D341Med (cell line): Measurements from ENCODE around the gene TBX10.
A peak's percentile ranks its signal among the peaks of the same experiment; 100 is the strongest.
"Not testable (repeated sequence)": the region's sequence is repeated elsewhere in the genome, so short reads cannot be mapped to it uniquely, and the experiment has no call there.

Experiments used
- DNase-seq: peaks from one replicate; pipeline ENCODE4 v3.0.0; 2012; ENCODE audit warnings: low spot score

The TBX10 gene

DNA sequence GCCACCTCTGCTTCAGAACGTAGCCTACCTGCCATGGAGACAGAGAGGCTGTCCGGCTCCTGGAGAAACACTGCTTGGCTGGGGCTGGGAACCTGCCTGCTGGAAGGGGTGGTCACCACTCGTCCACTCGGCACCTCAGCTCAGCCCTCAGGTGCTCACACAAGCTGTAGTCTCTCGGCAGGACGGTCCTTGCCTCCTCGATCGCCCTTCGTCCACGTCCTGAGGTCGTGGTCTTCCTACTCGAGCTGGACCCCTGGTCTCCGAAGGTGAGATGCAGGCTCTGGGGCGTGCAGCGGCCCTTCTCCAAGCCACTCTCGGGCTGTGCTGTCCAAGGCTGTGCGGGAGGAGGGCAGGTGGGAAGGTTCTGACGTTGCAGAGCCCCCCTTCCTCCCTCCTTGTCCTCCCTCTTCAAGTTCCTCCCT is at the start of gene TBX10:
Gene TBX10 (minus strand): TSS at position 326 of the 422 bp plus-strand sequence. CDS start 291 bp downstream, at position 35.
- DNase-seq = peak; percentile 10

DNA sequence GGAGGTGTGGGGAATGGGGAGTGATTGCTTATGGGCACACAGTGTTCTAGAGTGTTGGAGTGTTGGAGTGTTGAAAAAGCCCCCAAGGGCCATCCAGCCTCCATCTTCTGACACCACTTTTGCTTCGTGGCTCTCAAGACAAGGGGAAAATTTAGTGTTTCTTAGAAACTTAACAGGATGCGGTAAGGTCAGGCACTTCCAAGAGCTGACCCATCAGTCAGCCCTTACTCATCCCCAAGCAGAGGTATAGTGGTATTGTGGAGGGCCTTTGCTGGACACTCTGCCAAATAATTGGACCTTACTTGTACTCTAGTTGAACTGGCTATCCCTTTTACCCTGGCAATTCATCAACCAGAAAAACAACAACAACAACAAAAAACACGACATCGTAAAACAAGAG is 49.6 kb upstream of the TBX10 start:
- no peak for DNase-seq

DNA sequence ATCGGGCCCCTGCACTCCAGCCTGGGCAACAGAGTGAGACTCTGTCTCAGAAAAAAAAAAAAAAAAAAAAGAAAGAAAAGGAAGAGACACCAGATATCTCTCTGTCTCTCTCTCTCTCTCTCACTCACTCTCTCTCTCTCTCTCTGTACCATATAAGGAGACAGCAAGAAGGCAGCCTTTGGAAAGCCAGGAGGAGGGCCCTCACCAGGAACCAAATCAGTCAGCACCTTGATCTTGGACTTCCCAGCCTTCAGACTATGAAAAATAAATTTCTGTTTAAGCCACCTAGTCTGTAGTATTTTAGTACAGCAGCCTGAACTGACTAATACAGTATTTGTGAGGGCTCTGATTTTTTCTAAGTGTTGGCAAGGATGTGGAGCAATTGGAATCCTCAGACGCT is 48.4 kb upstream of the TBX10 start:
- no peak for DNase-seq

DNA sequence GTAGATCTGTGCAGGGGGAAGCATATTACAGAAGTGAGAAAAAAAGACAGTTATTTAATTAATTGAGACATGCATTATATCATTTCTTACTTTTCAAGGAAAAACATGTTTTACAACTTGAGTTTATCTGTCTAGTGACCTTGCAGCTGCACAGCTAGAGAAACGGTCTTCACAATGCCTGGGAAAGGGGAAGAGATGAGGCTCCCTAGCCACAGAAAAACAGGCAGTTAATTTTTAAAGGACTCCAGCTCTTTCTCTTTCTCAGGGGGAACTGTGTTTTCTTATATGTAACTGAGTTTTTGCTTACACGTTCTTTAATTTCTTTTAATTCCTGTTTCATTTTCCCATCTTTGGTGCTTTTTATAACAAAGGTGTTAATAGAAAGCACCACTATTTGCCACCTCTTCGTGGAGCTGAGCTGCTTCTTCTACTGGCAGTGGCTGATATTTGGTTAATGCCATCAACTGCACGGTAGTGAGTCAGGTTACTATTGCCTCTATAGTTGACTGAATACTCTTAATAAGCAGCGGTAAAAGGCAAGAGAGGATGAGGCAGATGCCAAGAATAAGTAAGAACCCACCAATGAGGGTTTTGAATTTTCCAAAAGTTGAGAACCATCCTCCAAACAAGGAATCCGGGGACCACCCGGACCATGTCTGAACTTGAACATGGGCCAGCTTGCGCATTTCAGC is 46.2 kb upstream of the TBX10 start:
- not testable (repeated sequence) for DNase-seq

DNA sequence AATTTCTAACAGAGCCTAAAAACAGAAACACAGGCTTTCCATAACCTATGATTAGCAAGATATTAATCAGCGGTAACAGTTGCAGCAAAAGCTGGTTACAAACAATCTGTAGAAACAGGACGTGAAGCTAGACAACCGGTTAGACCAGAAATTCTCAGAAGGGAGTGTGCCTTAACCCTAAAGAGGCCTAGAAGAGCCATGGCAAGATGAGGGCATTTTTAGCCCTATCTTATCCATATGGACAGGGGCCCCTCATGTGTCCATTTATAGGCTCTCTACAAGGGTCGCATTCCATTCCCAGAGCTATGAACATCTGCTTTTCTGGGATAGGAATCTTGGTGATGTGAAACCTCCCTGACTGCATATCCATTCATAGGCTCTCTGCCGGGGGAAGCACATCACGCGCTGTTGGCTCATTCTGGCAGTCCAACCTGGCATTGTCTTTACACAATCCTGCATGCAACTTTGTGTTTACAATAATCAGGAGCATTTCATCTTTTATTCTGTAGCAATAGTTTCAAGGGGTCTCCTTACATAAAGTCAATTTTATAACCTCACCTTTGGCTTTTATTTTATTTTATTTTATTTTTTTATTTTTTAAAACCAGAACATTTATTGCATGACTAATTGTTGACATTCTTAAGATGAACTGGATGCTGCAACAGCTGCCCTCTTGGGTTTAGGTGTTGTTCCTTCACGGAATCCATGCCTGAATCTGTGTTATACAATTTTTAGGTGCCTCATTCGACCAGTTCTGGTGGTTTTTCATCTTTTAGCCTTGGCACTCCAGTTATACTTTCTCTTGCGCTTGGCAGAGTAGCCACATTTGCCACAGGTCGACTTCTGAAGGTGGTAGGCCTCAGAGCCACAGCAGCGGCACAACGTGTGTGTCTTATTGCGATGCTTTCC is 42.8 kb upstream of the TBX10 start:
- DNase-seq = not testable (repeated sequence)

DNA sequence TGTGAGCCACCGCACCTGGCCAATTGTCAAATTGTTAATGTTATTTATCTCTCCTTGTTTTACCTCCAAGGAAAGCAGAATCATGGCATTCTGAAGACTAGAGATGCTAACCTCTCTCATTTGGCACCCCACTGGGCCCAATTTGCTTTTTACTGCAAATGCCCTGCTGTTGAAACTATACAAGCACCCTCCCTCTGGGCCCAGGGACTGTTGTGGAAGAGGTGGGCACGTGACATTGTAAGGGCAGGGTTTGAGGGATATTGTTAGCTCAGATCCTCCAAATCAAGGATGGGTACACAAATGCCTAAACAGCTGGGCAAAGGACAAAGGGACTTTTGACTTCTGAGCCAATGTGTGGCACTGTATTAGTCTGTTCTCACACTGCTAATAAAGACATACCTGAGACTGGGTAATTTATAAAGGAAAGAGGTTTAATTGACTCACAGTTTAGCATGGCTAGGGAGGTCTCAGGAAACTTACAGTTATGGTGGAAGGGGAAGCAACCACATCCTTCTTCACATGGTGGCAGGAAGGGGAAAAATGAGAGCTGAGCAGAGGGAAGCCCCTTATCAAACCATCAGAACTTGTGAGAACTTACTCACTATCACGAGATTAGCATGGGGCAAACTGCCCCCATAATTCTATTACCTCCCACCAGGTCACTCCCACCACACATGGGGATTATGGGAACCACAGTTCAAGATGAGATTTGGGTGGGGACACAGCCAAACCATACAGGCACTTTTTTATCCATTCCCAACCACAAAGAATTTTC is 41.3 kb upstream of the TBX10 start:
- DNase-seq = no peak

DNA sequence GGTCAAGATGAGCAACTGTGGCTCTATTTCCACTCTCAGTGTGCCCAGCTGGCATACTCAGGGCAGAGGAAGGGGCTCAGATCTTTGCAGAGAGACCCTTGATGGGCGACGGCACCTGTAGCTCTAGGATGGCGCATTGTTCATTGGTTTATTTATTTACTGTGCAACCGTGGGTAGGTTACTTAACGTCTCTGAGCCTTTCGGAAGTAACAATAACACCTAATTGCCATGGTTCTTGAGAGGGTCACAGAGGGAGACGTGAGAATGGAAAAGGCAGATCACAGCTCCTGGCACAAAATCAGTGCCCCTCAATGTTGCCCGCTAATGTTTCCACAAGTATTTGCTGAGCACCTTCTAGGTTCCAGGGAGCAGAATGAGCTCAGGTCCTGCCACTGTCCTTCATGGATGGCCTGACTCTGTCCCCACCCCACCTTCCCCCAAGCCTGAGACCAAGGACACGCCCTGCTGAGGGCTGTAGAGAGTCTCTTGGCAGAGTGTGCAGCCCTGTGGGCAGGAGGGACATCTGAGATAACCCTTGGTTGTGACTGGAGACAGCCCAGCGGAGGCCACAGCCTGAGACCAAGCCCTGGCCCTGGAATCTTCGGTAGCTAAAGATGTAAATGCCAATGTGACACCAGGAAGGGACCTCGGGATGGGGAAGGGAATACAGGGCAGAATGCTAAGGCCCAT is 35.6 kb upstream of the TBX10 start:
- no peak for DNase-seq

DNA sequence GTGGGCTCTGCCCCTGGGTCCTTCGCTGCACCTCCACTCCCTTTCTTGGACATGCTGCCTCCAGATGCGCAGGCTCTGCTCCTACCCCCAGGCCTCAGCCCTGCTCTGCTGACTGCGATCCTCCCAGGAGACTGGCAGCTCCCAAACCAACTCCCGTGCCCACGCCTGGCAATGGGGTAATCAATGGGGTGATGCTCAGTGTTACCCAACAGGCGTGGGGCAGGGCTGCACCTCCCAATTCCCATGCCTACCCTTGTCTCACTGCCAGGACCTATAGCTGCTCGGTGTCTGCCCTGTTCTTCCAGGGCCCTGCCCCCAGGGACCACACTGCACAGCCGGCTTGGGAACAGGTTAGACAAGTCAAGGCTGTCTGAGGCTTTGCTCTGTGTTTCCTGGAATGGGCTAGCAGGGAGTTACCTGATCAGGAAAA is 34.9 kb upstream of the TBX10 start, which contains the start of gene ALDH3B2:
Gene ALDH3B2 (minus strand): TSS at position 182 of the 430 bp plus-strand sequence. CDS start 7,688 bp downstream, outside the sequence.
- no peak for DNase-seq

DNA sequence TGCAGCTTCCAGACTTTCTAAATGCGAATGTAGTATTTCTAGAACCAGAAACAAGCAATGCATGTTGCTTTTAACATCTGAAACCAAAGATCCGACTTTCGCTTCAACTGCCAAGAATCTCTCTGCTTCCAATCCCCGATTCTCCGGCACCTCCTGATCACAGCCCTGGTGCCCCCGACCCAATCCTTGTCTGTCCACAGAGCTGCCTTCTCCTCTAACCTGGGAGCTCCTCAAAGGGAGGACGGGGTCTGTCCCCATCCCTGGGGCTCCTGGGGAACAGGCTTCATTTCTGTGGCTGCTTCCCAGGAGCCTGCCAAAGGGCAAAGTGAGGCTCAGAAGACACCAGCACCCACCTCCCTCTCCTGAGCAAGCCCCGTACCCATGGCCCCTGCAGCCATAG is 34.3 kb upstream of the TBX10 start:
- DNase-seq = no peak

DNA sequence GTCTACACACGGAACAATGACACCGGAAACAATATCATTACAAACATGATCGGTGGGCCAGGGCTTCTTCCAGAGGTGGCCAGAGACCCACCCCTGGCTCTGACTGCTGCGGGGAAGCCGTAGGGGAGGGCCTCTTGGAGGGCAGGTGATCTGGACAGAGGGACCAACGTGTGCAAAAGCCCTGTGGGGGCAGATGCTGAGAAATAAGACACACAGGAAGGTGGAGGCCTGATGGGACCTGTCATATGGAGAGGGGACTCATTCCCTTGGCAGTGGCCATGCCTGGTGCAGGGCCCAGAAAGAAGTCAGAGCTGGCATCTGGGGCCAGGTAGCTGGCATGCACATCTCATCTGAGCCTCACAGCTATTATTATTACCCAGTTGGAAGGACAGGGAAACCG is 33.8 kb upstream of the TBX10 start:
- no peak for DNase-seq

DNA sequence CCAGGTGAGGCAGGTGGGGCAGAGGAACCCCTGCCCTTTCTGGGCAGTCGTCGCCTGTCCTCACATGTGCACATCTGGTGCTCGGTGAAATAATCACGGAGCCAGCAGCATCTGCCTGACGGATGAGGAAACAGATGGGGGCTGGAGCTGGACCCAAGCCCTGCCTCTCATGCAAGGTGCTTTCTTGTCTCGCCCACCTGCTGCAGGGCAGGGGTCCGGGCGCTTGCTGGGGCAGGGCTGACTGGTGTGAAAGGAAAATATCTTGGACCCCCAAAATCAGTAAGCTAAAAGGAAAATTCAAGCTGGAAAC is 31.6 kb upstream of the TBX10 start:
- no peak for DNase-seq

DNA sequence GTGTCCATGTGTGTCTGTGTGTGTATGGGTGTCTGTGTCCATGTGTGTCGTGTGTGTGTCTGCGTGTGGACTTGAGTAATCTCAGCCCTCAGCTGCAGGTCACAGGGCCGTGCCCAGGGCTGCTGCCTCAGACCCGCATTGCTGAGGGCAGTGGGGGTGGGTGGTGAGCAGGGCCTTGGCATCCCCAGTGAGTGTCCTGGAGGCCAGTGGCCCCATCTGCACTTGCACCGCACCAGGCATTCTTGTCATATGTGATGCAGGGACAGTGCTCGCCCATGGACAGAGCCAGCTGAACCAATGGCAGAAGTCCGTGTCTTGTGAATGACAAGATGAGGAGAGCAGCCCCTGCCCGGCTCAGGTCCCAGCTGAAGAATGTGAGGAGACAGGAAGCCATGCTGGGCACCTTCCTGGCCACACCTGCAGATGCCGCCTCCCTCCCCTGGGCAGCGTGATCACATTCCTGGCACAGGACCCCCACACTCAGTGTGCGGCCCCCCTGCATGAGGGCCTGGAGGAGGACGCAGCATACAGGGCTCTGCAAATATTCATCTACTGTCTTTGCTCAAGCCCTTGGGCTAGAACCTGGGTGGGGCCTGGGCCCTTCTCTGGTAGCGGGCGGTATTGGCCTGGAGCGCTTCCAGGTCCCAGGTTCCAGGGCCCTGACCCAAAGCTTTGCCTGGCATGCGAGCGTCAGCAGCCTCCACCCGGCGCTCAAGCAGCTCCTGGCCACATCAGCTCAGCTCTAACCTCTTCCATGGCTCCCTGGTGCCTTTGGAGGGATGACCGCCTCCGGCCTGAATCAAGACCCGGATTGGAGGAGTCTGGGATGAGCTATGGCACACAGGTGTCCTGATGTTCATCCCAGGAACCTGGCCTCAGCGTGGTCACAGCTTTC is 31.0 kb upstream of the TBX10 start:
- DNase-seq = no peak

DNA sequence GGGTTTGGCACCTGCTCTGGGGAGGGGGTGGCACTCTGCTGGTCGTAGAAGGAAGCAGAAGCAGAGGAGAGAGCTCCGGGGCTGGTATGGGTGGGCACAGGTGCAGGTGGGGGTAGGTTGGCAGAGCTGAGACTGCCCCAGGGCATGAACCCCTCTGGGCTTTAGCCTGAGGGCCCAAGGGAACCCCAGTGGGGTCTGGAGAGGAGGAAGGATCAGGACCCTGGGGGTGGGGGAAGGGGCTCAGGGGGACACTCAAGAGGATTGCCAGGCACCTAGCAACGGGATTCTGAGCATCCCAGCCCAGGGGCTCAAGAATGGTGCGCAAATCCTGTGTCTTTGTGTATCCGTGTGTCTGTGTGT is 28.6 kb upstream of the TBX10 start:
- no peak for DNase-seq

DNA sequence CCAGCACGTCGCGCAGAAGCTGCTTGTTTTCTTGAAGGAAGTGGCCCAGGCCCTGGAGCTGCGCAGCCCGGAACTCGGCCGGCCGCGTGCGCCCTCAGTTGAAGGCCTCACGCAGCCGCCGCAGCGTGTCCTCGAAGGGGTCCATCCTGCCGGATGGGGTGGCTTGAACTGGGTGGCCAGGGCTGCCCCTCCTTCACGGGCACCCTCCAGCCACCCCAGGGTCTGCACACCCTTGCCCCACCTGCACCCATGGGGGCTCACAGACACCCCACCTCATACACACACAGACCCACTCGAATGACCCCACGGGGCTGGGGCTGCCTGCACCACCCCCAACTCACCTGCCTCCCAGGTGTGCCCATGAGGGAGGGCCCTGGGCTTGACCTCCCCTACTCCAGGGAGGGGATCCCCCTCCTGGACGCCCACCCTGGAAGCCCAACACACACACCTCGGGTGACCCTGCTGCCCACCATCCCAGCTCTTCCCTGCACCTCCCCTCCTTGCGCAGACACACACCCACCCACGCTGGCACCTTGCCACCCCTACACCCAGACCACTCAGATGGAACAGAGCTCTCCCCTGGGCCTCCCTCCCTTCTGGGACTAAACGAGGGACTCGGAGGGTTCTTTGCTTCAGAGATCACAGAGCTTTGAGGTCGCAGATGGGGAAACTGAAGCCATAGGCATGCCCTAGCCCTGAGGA is 28.1 kb upstream of the TBX10 start:
- DNase-seq = peak; percentile 31

DNA sequence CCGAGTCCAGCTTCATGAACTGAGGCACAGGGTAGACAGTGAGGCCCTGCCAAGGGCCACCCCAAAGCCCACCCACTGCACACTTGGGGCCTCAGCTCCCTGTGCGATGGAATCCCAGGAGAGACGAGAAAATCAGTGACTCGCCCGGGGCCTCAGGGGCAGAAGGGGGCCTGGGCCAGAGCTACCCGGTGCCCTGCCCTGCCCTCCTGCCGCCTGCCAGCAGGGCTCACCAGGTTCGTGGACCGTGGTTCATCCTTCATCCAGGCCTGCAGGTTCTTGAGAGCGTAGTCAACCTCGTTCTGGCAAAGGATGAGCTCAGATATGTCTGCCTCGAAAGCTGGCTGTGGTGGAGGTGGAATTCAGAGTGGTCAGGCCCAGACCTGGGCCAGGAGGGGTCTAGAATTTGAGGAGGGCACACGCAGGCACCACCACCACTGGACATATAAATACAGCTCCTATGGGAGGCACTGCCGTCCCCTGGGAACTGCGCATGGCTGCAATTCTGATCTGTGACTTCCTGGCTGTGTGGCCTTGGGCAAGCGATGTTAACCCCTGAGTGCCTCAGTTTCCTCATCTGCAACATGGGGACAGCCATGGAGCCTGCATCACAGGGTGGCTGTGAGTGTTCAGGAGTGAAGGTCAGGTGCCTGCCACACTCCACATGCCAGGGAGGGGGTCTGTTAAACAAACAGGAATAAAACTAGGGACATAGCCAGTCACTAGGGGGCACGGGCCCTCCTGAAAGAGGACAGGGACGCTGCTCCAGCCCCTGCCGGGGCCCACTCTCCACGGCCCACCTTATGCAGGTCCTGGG is 27.3 kb upstream of the TBX10 start:
- peak; percentile 33 for DNase-seq

DNA sequence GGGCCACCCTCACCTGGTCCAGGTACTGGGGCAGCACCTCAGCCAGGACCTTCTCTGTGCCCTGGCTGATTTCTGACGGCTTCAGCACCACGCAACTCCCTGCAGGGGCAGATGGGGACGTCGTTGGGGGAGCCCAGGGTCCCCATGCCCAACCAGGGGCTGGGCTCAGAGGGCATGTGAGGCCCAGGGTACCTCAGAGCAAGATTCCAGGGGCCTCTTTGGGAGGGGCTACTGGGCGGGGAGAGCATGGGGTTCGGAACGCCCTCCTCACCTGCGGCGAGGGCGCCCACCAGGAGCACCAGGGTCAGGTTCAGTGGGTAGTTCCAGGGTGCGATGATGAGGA is 26.7 kb upstream of the TBX10 start:
- DNase-seq = no peak

DNA sequence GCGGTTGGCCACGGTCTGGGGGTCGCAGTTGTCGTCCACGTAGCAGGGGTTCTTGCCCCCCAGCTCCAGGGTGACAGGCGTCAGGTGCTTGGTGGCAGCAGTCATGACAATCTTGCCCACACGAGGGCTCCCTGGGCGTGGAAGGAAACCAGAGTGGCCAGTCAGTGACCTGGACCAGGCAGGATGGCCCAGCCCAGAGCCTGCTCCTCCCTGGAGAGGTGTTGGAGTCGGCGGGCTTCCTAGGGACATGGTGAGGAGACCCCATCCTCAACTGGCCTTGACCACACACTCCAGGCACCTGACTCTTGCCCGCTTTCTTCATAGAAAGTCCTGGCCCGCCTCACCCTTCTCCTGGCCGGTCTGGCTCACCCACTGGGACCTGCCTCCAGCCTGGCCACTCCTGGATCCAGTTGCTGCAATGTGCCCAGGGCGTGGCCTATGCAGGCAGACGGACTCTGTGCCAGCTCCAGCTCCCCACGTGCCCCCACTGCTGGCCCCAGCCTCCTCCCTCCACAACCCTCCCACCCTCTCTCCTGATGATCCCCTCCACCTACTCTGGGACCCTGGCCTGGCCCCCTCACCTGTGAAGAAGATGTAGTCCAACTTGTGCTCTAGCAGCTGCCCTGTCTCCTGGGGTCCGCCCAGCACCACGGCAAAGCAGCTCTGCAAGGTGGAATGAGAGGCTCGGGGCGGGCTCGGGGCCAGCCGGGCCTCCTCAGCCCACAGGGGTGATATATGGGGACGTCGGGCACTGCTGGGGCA is 26.2 kb upstream of the TBX10 start:
- DNase-seq = peak; percentile 40

DNA sequence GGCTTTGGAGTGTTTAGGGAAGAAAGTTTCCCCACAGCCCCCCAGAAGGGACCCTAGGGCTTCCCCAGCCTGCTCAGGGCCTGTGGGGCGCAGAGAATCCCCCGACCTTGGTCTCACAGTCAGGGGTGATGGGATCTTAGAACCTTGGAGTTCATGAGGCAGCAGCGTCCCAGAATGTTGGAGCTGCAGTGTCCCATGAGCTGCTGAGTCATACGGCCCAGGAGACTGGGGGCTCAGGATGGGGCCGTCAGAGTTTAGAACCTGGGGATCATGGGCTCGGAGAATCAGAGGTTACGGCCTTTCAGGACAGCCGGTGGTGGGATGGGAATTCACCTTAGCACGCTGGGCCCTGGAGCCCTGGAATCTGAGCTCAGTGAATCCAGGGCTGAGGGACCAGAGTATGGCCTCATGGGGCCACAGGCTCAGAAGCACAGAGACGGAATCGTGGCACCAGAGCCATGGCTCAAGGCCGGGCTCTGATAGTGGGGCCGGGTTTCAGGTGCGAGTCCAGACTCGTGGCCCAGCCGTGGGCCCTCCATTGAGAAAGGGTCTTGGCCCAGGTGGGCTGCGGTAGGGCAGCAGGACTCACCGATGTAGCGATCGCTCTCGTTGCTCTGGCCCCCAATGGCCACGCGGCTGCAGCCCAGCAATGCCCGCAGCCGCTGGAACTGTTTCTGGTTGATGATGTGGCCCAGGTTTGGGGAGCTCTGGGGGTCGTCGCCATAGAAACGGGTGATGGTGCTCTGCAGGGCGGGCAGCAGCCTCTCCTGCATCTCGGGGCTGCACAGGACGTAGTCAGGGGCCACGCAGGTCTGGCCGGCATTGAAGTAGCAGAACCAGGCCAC is 25.4 kb upstream of the TBX10 start:
- no peak for DNase-seq
